PC-9 (cell line): ENCODE measurements around the gene CLEC2B.

ENCODE experiments used
- CTCF ChIP-seq: fragments of 200-600 bp; sonication (generic); conservative IDR thresholded peaks from 2 replicates; pipeline ENCODE4 v1.6.1; 2017; ENCODE audit warnings: mixed run types, antibody characterized with exemption, mild to moderate bottlenecking, moderate library complexity
- EZH2 ChIP-seq: fragments of 200-600 bp; sonication (generic); IDR thresholded peaks from 2 replicates; pipeline ENCODE4 v1.8.0; 2017; ENCODE audit warnings: antibody characterized with exemption, low read depth

GRCh38 chr12:9868311-9868801 is 798 bp downstream of the CLEC2B start:
- TF ChIP-seq CTCF: no peak
- TF ChIP-seq EZH2: no peak
